Left kidney (tissue), 2 donors: Measurements from ENCODE around the gene BTBD7. TPM values are rescaled to one million over a fixed set of nuclear protein-coding genes. Genes with fewer than 3 reads are reported as not detected.

Source experiments
- DNase-seq: peaks from one replicate; pipeline ENCODE4 v3.0.0-alpha.2; 2013
- polyA plus RNA-seq: library from polyadenylated mRNA; unstranded; fragments of 120-200 nt; gene quantifications from one replicate; pipeline ENCODE4 v1.2.1, GENCODE V29; 2013; ENCODE audit not compliant: insufficient read length

BTBD7 gene
- polyA plus RNA-seq, 1 donor, result 62.0 TPM

DNA sequence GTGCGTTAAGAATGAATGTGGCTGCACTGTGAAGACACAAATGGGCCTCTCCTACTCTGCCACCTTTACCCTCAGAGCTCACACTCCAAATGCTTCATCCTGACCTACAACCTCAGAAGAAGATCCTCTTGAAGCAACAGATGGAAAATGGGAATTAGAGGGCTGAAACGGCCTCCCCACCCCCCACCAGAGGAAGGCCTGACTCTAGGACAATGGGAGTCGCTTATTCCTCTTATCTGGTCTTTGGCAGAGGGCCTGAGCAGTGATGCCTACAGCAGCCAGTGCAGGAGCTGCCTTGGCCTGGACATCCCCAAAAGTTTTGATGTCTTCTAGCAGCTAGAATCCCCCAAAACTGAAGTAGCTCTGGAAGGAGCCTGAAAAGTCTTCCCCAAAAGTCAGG lies 29.2 kb downstream of the BTBD7 start:
- no peak for DNase-seq

DNA sequence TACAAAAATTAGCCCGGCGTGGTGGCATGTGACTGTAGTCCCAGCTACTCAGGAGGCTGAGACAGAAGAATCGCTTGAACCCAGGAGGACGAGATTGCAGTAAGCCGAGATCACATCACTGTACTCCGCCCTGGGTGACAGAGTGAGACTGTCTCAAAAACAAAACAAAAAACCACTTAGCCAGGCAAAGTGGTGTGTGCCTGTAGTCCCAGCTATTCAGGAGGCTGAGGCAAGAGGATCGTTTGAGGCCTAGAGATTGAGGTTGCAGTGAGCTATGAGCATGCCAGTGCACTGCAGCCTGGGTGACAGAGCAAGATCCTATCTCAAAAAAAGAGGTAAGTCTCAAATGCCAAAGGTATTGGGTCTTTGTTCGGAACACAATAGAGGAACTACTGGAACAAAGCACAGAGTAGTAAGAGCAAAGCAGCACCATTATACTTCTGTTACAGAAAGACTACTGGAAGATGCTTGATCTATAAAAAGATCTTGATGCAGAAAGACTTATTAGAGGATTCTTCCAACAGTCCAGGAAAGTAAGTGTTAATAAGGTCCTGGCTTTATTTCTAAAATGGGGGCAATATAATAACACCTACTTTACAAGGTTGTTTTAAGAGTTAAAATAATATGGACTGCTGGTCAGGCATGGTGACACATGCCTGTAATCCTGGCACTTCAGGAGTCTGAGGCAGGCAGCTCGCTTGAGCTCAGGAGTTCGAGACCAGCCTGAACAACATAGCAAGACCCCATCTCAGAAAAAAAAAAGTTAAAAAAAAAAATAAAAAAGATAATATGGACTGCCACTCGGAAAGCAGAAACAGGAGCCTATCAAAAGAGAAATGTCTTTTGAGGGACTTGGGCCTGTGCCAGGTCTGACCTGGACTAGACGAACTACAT lies 29.9 kb downstream of the BTBD7 start:
- DNase-seq, result no peak

DNA sequence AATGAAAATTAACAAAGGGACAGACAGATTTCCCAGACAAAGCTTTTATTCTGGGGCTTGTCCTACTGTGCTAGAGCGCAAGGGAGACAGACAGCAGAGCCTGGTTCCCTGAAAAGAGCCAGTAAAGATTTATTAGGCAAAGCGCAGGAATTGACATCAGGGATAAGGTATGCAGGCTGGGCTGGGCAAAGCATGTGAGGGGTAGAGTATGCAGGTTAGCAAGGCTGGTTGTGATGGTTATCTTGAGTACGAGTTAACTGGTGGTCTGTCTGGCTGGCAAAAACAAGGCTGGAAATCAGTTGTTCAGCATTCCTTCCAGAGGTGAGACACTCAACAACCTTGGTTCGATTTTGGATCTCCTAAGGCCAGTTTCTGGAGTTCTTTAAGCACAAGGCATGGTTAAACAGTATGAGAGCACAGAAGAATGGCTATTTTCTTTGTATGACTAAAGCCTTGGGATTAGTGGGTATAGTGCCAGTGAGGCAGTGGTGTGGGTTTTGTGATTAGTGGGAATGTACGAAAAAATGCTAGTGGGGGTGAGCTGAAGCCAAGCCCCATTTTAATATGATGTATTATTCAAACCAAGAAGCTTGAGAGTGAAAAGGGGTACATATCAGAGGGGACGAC lies 30.9 kb downstream of the BTBD7 start:
- no peak for DNase-seq

DNA sequence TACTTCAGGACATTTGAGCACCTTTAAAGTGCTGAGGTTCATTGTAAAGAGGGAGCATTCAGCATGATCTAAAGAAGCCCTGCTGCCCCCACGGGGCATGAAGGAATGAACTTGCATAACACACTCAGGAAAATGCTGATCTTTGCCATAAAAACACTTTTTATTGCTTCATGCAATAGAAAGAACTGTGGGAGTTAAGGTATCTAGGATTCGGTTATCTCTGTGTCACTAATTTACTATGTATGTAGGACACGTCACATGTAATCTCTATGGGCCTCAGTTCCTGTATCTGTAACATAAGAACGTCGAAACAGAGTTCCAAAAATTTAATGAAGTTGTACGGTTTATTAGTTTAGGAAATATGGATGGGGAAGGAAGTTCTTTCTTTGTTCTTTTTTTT lies 33.0 kb downstream of the BTBD7 start:
- no peak for DNase-seq

DNA sequence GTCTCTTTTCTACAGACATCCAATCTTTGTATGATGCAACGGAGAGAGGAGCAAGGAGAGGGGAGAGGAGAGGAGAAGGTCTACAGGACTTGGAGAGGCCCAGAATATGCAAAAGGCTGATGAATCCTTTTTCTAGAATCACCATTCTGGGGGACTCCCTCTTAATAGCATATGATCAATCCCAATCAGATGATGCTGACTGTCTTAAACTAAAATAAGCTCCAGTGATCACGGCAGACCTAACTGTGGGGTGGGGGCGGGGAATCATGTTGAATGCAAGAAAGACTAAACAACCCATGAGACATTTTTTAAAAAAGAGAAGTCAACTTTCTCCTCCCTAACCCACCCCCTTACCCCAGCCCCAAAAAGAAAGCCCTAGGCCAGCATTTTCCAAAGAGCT lies 33.4 kb downstream of the BTBD7 start:
- DNase-seq, result no peak

DNA sequence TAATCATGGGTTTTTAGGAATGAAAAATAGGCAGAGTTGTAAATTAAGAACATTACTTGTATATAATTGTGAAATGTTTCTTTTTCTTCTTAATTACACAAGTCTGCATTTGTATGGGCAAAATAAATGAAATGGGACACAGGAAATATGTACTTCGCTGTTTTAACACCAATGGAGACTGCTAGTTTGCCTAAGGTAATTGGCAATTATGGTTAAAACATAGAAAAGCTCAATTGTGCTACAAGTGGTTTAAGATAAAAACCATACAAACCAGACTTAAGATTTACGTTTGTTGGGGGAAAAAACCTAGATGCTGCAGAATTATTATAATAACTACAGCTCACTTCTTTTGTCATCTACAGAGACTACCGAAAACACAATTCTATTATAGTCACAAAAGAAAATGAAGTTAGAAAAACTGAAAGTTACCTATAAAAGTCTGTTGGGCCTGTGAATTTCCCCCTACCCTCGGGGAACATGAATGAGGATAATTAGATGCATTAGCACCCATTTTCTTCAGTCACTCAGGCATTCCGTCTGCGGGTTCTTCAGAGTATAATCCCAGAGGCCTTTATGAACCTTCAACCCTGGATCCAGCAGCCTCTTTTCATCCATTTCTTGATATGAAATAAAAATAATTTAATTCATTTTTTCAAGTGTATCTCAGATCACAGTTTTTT lies 37.2 kb downstream of the BTBD7 start:
- DNase-seq, result no peak

DNA sequence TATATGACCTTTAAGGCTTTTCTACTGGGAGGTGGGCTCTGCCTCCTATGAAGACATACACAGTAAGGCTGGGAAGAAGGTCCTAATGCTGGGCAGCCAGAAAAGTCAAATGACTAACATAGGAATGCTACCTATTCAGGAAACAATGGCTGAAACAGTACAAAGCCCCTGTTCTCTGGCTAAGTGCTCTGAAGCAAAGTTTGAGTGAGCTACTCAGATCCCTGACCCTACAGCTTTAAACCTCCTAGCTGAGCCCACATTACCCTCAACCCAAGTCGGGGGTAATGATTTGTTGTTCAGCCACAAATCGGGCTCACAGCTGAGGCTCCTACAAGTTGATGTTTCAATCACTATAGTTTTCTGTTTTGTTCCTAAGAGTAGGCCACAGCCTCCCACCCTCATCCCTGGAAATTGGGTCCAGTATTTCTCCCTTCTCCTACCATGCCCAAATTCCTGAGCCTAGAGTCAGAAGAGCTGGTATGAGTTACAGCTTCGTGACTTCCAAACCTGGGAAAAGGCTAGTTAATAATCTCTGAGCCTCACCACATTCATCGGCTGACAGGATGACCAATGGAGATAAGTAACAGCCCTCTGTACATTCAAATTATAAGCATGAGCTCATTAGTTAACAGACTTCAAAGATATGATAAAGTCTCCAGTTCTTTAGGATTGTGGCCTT lies 46.5 kb downstream of the BTBD7 start:
- DNase-seq, result no peak

DNA sequence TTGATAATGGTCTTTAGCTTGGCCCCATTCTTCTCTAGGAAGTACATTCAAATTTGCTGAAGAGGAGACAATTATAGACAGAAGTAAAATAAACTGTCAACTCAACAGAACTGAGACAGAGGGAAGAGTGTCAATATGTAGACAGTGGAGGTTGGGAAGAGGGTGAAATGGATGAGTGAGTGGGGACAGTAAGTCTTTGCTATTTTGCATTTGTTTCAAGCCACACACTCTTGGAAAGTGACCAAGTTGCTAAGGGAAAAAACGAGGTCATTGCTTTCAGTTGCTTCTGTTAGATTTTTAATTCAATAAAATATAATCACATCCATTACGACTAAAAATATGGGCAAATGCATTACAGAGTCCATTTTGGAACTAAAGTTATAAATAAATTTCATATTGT lies 47.8 kb downstream of the BTBD7 start:
- DNase-seq, result no peak

DNA sequence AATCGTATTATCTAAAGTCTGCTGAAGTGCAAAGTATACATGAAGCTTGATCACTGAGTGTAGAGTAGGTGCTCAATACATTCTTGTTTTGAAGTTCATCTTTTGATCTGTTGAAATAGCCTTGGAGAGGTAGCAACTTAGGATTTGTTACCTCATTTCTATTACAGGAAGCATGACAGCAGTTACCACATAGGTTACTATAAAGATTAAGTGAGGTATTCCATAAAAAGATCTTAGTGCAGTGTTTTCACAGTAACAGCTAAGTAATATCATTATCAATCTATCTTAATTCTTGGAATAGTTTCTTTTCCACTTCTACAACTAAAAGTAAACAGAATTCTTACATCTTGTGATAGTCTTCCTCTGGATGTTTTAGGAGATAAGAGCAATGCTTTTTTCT lies 50.9 kb downstream of the BTBD7 start:
- no peak for DNase-seq

DNA sequence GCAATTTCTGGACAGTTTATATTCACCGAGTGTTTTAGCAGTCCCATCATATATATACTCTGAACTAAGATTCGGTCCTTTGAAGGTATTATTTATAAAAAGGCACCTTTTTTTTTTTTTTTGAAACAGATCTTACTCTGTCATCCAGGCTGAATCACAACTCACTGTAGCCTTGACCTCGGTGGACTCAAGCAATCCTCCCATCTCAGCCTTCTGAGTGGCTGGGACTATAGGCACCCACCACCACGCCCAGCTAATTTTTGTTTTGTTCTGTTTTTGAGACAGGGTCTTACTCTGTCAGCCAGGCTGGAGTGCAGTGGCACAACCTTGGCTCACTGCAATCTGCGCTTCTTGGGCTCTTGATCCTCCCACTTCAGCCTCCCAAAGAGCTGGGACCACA lies 52.1 kb downstream of the BTBD7 start:
- DNase-seq, result no peak

DNA sequence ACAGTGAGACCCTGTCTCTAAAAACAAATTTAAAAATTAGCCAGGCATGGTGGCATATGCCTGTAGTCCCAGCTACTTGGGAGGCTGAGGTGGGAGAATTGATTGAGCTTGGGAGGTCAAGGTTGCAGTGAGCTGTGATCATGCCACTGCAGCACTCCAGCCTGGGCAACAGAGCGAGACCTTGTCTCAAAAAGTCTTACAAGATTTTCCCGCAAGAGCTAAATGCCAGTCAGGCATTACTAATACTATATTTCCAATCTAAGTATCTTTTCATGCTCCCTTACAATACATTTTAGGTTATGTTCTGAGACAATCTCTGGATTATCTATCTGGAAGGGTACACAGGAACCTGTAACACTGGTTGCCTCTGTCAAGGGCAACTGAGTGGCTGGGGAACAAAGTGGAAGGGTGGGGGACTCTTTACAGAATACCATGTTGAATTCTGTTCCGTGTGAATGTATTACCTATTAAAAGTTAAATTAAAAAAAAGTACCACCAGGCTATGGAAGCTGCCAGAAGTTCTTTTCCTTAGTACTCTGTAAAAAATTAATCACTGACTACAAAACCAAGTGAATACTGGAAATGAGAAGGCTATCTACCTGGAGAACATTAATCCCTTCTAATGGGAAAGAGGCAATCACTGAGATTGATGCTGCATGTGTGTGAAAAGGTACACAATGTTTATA lies 56.7 kb downstream of the BTBD7 start:
- no peak for DNase-seq

DNA sequence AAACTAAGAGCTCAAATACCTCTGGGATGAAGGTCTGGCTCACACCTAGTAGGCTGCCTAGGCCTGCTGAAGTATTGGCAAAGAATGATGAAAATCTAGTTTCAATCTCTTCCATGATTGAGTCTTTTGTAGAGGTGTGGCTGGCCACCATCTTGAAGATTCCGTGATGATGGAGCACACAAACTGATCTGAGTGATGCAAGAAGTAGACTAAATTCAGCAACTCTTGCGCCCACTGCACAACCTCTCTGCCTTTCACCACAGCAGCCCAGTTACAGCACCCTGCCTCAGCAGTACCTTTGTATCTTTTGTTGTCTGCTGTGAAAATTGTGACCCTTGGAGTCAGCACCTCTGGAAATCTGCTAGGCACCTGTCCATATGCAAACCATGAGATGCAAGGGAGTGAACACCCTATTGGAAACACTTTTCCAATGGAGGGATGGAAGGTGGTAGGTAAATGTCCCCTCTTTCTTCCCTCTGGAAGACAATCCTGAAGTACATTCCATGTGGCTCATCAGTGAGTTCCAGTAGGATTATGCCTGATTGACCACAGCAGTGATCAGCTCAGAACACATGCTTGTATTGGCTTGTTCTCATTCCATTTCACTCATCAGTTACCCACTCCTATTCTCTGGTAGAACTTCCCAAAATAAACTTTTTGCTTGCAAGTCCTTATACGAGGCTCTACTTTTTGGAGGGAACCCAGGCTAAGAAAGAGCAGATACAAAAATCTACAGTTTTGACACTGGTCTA lies 58.6 kb downstream of the BTBD7 start:
- no peak for DNase-seq

DNA sequence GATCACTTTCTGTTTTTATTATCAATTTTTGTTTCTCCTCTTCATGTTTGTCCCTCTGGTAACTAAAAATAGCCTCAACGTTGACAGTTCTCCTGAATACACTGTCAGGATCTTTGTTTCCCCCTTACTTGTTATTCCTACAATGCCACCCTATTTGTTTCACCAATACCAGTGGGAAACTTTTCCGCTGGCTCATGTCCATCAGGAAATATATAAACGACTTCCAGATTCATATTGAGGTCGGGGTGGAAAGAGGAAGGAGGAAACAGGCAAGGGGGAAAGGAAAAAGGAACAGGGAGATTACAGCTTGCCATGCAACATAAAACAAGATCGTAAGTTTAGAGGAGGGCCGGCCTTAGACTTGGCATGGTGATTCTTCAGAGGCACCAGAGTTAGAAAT lies 61.7 kb downstream of the BTBD7 start:
- DNase-seq, result no peak

DNA sequence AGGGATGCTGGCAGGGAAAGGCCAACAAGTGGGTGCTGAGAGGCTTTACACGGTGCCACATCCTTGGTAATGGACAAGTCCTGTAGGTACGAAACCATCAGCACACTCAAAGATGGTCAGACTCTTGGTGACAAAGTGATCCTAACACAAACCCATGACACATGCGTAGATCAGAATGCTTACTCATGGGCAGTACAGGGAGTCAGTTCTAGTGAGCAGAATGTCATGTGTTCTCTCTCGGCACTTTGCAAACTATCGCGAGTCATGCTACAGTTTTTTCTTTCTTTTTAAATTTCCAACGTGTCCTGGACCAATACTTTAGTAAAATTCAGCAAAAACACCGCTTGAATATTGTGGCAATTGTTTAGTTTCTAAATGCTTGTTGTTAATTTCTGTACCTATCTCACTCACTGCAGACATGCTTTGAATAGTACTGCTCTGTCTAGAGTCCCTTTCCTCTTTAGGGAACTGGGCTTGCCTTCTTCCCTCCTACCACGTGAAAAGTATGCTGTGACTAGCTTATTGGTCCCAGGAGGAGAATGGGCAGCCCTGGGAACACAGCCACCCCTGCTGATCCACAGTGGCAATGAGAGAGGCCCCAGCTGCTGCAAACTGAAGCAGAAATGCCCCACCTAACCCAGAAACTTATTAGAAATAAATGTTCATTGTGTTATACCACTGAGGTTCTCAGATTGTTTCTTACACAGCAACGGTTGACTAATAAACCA lies 63.3 kb downstream of the BTBD7 start:
- no peak for DNase-seq

DNA sequence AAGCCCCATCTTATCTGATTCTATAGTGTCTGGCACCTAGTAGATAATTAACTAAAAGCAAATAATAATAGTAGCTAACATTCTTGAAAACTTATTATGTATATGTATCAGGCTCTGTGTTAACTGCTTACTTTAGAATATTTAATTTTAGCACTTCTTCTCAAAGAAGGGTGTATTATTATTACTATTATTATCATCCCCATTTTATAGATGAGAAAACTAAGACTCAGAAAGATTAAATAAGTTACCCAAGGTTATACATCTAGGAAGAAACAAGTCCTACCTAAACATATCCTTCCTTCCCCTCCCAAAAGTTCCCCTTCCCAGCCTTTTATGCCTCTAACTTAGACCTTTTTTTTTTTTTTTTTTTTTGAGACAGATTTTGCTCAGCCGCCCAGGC lies 64.4 kb downstream of the BTBD7 start:
- DNase-seq, result no peak

DNA sequence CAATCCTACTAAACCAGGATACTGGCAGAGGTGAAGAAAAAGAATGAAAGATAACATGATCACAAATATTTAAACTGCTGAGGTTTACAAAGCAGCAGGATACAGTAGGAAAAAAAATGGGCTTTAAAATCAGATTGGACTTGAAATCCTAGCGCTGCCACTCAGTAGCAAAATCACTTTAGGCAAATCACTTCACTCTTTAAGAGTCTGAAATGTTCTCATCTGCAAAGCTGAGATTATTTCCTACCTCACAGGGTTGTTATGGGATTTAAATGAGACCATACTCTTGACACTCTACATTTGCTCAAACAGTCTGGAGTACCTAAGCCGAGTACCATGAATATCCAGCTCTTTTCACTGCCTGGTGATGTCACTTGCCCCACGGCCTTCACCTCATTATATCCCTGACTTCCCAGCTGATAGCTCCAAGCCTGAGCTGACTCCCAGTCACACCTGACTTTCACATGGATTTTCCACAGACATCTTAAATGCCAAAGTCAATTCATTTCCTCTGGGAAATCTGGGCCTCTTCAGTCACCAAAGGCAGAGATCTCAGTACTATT lies 65.6 kb downstream of the BTBD7 start:
- no peak for DNase-seq

DNA sequence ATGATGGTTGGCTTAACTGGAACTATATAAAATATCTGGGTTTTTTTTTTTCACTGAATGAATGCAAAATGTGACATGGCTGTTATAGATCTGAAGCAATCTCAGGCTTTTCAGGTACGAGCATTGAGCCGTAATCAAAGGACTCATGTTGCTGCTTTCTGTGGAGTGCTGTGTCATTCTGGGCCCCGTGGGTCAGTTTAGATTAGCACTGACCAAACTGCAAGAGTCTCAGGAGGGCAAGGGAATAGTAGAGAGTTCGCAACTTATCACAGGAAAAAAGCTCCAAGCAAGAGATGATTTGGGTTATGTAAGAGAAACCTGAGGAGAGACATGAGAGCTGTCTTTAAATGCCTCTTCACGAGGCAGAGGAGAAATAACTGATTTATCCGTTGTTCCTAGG lies 66.7 kb downstream of the BTBD7 start:
- DNase-seq, result no peak

DNA sequence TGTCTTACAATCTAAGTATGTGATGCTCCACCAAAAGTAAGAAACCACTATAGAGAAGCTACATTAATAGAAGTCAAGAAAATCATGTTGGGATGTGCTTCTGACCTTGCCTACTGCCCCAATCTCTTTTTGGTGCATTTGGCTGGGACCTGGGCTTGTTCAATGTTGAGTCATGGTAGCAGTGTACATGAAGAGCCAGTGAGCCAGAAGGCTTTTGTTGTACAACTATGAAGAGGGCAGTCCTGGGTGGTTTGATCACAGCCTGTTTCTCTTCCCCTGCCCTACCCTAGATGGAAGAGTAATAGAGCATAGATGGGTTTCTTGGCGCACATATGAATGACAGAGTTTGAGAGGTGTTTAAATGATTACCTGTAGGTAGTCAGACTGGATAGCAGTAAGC lies 69.4 kb downstream of the BTBD7 start:
- no peak for DNase-seq

DNA sequence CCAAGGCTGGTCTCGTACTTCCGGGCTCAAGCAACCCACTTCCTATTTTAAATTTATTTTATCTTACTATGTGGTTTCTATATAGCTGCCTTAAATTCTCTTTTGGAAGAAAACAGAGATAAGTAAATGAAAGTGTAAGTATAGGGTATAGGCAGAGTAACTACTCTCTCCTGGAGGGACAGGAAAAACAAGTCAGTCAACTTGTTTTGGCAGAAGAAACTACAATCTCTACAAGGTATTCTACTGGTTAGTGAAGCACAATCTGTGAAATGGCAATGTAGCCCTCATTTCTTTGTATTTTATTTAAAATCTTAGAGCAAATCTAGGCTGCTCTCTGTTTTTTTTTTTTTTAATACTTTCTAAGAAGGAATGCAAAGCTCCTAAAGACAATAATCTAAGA lies 70.4 kb downstream of the BTBD7 start:
- no peak for DNase-seq

DNA sequence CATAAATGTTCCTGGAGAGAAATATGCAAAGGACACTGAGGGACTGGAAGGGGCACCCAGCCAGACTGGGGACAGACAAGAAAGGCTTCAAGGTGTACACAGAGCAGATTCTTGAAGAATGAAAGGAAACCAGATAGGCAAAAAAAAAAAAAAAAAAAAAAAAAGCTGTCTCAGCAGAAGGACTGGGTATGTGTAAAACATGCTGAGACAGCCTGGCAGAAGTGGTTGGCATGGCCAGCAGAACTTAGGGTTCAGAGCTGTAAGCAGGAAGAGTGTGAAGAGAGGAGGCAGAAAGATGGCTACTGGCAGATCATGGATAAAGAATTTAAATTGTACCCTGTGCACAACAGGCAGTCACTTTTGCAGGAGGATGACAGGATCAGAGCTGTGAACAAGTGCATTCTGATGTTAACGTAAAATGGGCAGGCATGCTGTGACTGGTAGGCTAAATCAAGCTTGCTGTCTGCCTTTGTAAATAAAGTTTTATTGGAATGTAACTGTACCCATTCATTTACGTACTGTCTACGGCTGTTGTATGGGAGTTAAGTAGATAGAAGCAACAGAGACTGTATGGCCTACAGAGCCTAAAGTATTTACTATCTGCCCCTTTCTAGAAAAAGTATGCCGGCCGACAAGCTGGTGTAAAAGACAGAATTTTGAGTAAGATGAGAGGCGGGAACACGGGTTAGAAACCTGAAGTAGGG lies 83.6 kb downstream of the BTBD7 start:
- DNase-seq, result no peak
